Measurements from ENCODE around the gene ING4. TPM values are rescaled to one million over a fixed set of nuclear protein-coding genes. Genes with fewer than 3 reads are reported as not detected.
A peak's percentile ranks its signal among the peaks of the same experiment; 100 is the strongest.

ING4 gene
- total RNA-seq, 4 donors from 2014 or later: 45.1 to 58.3 (median 49.9) TPM

GRCh38 chr12:6688543-6688998, 25.7 kb upstream of the ING4 start:
- no peaks in the 10 kb centered on the region for H3K9me3 ChIP-seq
- peak overlapping the region; percentile 66 to 93 (median 84) for H3K4me3 ChIP-seq
- WGBS: 0% methylated on average over 13 of the region's 13 CpGs
- TF ChIP-seq, protein P1, sequence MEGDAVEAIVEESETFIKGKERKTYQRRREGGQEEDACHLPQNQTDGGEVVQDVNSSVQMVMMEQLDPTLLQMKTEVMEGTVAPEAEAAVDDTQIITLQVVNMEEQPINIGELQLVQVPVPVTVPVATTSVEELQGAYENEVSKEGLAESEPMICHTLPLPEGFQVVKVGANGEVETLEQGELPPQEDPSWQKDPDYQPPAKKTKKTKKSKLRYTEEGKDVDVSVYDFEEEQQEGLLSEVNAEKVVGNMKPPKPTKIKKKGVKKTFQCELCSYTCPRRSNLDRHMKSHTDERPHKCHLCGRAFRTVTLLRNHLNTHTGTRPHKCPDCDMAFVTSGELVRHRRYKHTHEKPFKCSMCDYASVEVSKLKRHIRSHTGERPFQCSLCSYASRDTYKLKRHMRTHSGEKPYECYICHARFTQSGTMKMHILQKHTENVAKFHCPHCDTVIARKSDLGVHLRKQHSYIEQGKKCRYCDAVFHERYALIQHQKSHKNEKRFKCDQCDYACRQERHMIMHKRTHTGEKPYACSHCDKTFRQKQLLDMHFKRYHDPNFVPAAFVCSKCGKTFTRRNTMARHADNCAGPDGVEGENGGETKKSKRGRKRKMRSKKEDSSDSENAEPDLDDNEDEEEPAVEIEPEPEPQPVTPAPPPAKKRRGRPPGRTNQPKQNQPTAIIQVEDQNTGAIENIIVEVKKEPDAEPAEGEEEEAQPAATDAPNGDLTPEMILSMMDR (IDR thresholded peaks at IDR 0.05): no peak
- TF ChIP-seq POLR2AphosphoS5 (IDR thresholded peaks at IDR 0.05): peak in 1 of 2 donors; percentile 2
- no peak for TF ChIP-seq EP300 (IDR thresholded peaks at IDR 0.05)
- TF ChIP-seq POLR2A (IDR thresholded peaks at IDR 0.05; ENCODE audit: low read depth): no peak
- H3K27ac ChIP-seq (replicated peaks in 1 of 4): peak overlapping the region; percentile 94 to 99 (median 97)
- H3K27me3 ChIP-seq: no peaks in the 10 kb centered on the region
- intact Hi-C loops (cut with DNase I): loop anchor here (2.0 to 5.0 kb wide), 2 partner anchors 26 to 71 kb away; partner anchors contain the start of gene ING4
- peaks cover 42 to 54% (median 49%) of the 10 kb centered on the region in 4 donors for H3K4me1 ChIP-seq
- no peak for DNase-seq (ENCODE audit: extremely low spot score)
- peaks cover 0 to 8% (median 4%) of the 10 kb centered on the region in 4 donors for H3K36me3 ChIP-seq

DNA sequence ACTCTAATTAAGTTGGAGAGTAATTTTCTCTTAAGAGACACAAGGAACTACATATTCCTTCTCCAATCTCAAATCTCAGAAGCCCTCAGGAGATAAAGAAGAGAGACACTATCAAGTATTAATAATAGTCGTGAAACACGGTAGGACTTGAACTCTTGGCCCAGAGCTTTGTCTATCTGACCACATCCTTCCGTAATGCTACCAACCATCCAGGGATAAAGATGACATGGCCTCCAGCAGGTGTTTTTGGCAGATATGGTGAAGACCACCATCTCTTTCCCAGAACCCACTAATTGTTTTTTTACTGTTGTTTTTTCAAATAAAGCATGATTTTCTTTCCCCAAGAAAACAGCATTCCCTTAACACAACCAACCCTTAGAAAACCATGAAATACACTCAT, 22.9 kb upstream of the ING4 start:
- no peak overlapping the region for H3K4me3 ChIP-seq
- peaks cover 38 to 54% (median 48%) of the 10 kb centered on the region in 4 donors for H3K4me1 ChIP-seq
- 70% methylated on average over 3 of the region's 3 CpGs for WGBS
- intact Hi-C loops (cut with DNase I): loop anchor here (5.0 kb wide), 1 partner anchor 69 kb away; no protein-coding TSS in a partner anchor
- no peak for TF ChIP-seq EP300 (IDR thresholded peaks at IDR 0.05)
- TF ChIP-seq POLR2A (IDR thresholded peaks at IDR 0.05; ENCODE audit: low read depth): no peak
- TF ChIP-seq, protein P1 (IDR thresholded peaks at IDR 0.05): no peak
- TF ChIP-seq POLR2AphosphoS5 (IDR thresholded peaks at IDR 0.05): no peak
- DNase-seq (ENCODE audit: extremely low spot score): no peak
- H3K9me3 ChIP-seq: no peaks in the 10 kb centered on the region
- peaks cover 0 to 22% (median 14%) of the 10 kb centered on the region in 4 donors for H3K36me3 ChIP-seq
- H3K27ac ChIP-seq (replicated peaks in 1 of 4): no peak overlapping the region
- H3K27me3 ChIP-seq: no peaks in the 10 kb centered on the region

DNA sequence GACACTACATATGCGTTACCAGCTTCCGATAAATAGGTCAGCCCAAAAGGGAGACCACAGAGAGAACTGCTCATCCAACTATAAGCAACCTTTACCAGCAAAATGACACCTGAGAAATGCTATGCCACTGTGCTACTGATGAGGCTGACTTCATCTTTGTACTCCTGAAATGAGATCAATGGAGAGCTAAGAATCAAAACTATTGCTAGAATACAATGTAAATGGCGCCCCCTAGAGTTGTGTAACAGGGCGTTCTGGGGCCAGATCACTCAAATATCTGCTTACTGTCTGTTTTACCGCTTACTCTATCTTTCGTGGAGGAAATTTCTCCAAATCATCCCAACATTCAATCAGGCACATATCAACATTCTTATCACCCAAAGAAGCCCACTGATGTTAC, 21.7 kb upstream of the ING4 start:
- no peak overlapping the region for H3K27ac ChIP-seq (replicated peaks in 1 of 4)
- H3K9me3 ChIP-seq: no peaks in the 10 kb centered on the region
- H3K4me1 ChIP-seq: peaks cover 29 to 43% (median 38%) of the 10 kb centered on the region in 4 donors
- WGBS: 64% methylated on average over 6 of the region's 6 CpGs
- TF ChIP-seq, protein P1 (IDR thresholded peaks at IDR 0.05): peak in 2 of 3 experiments; percentile 20 to 51
- TF ChIP-seq POLR2A (IDR thresholded peaks at IDR 0.05; ENCODE audit: low read depth): no peak
- H3K27me3 ChIP-seq: no peaks in the 10 kb centered on the region
- intact Hi-C loops (cut with DNase I): loop anchor here (5.0 kb wide), 1 partner anchor 67 kb away; no protein-coding TSS in a partner anchor
- peaks cover 0 to 34% (median 26%) of the 10 kb centered on the region in 4 donors for H3K36me3 ChIP-seq
- H3K4me3 ChIP-seq: no peak overlapping the region
- DNase-seq (ENCODE audit: extremely low spot score): no peak

GRCh38 chr12:6676962-6677361, 14.0 kb upstream of the ING4 start:
- TF ChIP-seq EP300 (IDR thresholded peaks at IDR 0.05): no peak
- TF ChIP-seq POLR2AphosphoS5 (IDR thresholded peaks at IDR 0.05): no peak
- TF ChIP-seq, protein P1 (IDR thresholded peaks at IDR 0.05): no peak
- TF ChIP-seq POLR2A (IDR thresholded peaks at IDR 0.05; ENCODE audit: low read depth): no peak
- Histone ChIP-seq H3K27ac (replicated peaks in 1 of 4) (no peak overlapping the region), H3K36me3 (peaks cover 65 to 98% (median 88%) of the 10 kb centered on the region in 4 donors), H3K9me3 (no peaks in the 10 kb centered on the region), H3K4me3 (no peak overlapping the region), H3K4me1 (no peaks in the 10 kb centered on the region), H3K27me3 (no peaks in the 10 kb centered on the region)
- intact Hi-C loops (cut with DNase I): no loop called here
- WGBS: 96% methylated on average over 5 of the region's 5 CpGs
- DNase-seq (ENCODE audit: extremely low spot score): no peak

DNA sequence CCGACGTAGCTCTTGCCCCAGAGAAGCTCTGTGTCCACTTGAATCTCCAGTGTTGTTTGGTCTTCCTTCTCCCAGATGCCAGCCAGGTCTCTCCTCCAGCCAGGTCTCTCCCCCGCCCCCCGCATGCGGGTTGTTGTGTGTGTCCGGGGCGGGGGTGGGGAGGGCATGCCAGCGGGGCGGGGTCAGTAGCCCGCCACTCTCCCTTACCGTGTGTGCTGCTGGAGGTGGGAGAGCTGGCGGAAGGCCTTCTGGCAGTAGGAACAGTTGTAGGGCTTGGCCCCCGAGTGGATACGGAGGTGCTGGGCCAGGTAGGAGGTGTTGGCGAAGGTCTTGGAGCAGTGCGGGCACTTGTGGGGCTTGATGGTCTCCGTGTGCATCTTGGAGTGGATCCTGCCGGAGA, 9.2 kb upstream of the ING4 start:
- Histone ChIP-seq H3K36me3 (peaks cover 90 to 100% (median 96%) of the 10 kb centered on the region in 4 donors), H3K4me1 (no peaks in the 10 kb centered on the region), H3K27me3 (no peaks in the 10 kb centered on the region), H3K4me3 (no peak overlapping the region), H3K27ac (replicated peaks in 1 of 4) (no peak overlapping the region), H3K9me3 (no peaks in the 10 kb centered on the region)
- intact Hi-C loops (cut with DNase I): no loop called here
- DNase-seq (ENCODE audit: extremely low spot score): no peak
- WGBS: 89% methylated on average over 18 of the region's 18 CpGs
- no peak for TF ChIP-seq POLR2AphosphoS5 (IDR thresholded peaks at IDR 0.05)

Data from esophagus muscularis mucosa (tissue), 4 donors.